Mucosa of descending colon (tissue), 3 donors: ENCODE data around the gene VPS36. TPM values are rescaled to one million over a fixed set of nuclear protein-coding genes. Genes with fewer than 3 reads are reported as not detected.

Experiments
- ATAC-seq: fragments of 200-7000 bp; cut with Tn5 transposase; one replicate; pipeline ENCODE4 v1.9.1; 2020; ENCODE audit warnings: mild to moderate bottlenecking, moderate library complexity
- DNase-seq, 3 donors: peaks; one replicate each; pipeline ENCODE4 v3.0.0-alpha.2; 2020
- H3K36me3 ChIP-seq: fragments of 200-600 bp; one replicate; pipeline ENCODE4 v1.8.0; 2021; ENCODE audit warnings: low read depth, mild to moderate bottlenecking
- H3K4me1 ChIP-seq: fragments of 200-600 bp; one replicate; pipeline ENCODE4 v1.8.0; 2021; ENCODE audit warnings: low read depth, mild to moderate bottlenecking
- H3K4me3 ChIP-seq: fragments of 200-600 bp; one replicate; pipeline ENCODE4 v1.8.0; 2021; ENCODE audit warnings: mild to moderate bottlenecking
- H3K9me3 ChIP-seq: fragments of 200-600 bp; one replicate; pipeline ENCODE4 v1.8.0; 2021; ENCODE audit warnings: mild to moderate bottlenecking
- intact Hi-C, 2 donors: fragments of 100-400 bp; cut with DNase I in 1 of 2; cut with micrococcal nuclease in 1 of 2; formaldehyde crosslinking; loops; one replicate each; pipeline versions ENCODE4 v1.11.0 to v1.11.1; 2022; cut with DNase I, micrococcal nuclease
- total RNA-seq, 3 donors: library from RNA; stranded (reverse); fragmentation: NEBNext Ultra II Directional in 2 of 3; extraction: Animal tissue kit (Norgen Biotek cat#: 25700) in 2 of 3; gene quantifications; one replicate each; pipeline versions ENCODE4 v1.2.1 to v1.2.4, GENCODE V29; 2021 to 2023
- TF ChIP-seq, protein P1 (sequence below): fragments of 200-600 bp; IDR thresholded peaks from one replicate; pipeline ENCODE4 v1.8.0; 2022; ENCODE audit warnings: antibody characterized with exemption, mild to moderate bottlenecking
- donor health status: DM: no; HTN: no; CAD: no; lungs with moderate emphysema.
- donor health status: DM: no; HTN: no; CAD: no.
- donor health status: DM: no; HTN: yes; CAD: no.

VPS36 gene
- total RNA-seq, 3 donors from 2014 or later = 44.3 to 71.3 (median 58.1) TPM

- H3K36me3 ChIP-seq = no peaks in the 10 kb centered on the region
- TF ChIP-seq, protein P1, sequence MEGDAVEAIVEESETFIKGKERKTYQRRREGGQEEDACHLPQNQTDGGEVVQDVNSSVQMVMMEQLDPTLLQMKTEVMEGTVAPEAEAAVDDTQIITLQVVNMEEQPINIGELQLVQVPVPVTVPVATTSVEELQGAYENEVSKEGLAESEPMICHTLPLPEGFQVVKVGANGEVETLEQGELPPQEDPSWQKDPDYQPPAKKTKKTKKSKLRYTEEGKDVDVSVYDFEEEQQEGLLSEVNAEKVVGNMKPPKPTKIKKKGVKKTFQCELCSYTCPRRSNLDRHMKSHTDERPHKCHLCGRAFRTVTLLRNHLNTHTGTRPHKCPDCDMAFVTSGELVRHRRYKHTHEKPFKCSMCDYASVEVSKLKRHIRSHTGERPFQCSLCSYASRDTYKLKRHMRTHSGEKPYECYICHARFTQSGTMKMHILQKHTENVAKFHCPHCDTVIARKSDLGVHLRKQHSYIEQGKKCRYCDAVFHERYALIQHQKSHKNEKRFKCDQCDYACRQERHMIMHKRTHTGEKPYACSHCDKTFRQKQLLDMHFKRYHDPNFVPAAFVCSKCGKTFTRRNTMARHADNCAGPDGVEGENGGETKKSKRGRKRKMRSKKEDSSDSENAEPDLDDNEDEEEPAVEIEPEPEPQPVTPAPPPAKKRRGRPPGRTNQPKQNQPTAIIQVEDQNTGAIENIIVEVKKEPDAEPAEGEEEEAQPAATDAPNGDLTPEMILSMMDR = no peak
- H3K9me3 ChIP-seq = no peaks in the 10 kb centered on the region
- ATAC-seq = no peak
- no peaks in the 10 kb centered on the region for H3K4me1 ChIP-seq
- no peak for DNase-seq
- H3K4me3 ChIP-seq = no peak overlapping the region
- intact Hi-C loops = no loop called here
These were observed 62.7 kb downstream of the VPS36 start for GRCh38 chr13:52387721-52388120.

DNA sequence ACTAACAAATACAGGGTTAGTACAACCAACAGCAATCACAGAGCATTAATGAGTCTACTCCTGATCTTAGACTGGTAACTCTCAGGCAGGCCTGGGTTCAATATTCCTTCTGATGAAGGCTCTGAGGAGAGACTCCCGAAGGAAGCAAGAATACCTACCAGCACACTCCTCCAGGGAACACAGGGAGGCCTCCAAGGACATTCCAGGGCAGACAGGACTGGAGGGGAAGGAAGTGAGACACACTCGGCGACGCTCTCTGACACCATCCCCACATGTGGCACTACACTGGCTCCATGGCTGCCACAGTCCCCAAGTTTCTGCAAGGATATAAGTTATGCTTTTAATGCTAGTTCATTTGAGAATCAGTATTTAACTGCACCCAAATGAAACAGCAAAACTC, 64.6 kb downstream of the VPS36 start:
- DNase-seq = no peak
- no peak for ATAC-seq
- Histone ChIP-seq H3K9me3 (no peaks in the 10 kb centered on the region), H3K4me3 (no peak overlapping the region), H3K36me3 (no peaks in the 10 kb centered on the region), H3K4me1 (no peaks in the 10 kb centered on the region)
- TF ChIP-seq, protein P1 = no peak
- intact Hi-C loops = no loop called here

- DNase-seq (no peak), ATAC-seq (no peak)
- Histone ChIP-seq H3K36me3 (no peaks in the 10 kb centered on the region), H3K4me3 (no peak overlapping the region), H3K4me1 (no peaks in the 10 kb centered on the region), H3K9me3 (no peaks in the 10 kb centered on the region)
- TF ChIP-seq, protein P1 = no peak
- intact Hi-C loops = no loop called here
These were observed 67.1 kb downstream of the VPS36 start for GRCh38 chr13:52383366-52383765.

- no peaks in the 10 kb centered on the region for H3K9me3 ChIP-seq
- H3K36me3 ChIP-seq = no peaks in the 10 kb centered on the region
- H3K4me3 ChIP-seq = no peak overlapping the region
- intact Hi-C loops = no loop called here
- TF ChIP-seq, protein P1 = no peak
- DNase-seq (no peak), ATAC-seq (no peak)
- no peaks in the 10 kb centered on the region for H3K4me1 ChIP-seq
These were observed 72.1 kb downstream of the VPS36 start for GRCh38 chr13:52378312-52378711.

DNA sequence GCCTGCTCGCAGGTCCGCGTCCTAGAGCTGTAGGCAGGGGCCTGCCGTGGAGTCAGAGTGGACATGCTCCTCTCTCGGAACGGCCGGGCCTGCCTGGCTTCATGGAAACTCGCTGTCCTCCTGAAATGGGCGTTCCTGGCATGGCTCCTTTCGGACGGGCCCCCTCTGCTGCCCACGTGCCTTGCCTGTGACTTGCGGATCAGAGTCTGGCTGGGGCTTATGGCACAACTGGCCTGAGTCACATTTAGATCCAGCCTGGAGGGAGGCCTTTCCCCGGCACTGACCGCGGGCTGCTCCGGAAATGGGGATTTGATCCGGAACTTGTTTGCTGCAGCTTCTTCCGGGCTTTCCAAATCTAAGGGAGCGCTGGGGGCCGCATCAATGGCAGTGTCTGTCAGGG, 72.5 kb downstream of the VPS36 start:
- intact Hi-C loops = no loop called here
- Histone ChIP-seq H3K4me3 (no peak overlapping the region), H3K4me1 (no peaks in the 10 kb centered on the region), H3K9me3 (no peaks in the 10 kb centered on the region), H3K36me3 (no peaks in the 10 kb centered on the region)
- ATAC-seq (no peak), DNase-seq (no peak)
- TF ChIP-seq, protein P1 = no peak

- no peak overlapping the region for H3K4me3 ChIP-seq
- DNase-seq = no peak
- no peaks in the 10 kb centered on the region for H3K4me1 ChIP-seq
- no peaks in the 10 kb centered on the region for H3K9me3 ChIP-seq
- H3K36me3 ChIP-seq = no peaks in the 10 kb centered on the region
- TF ChIP-seq, protein P1 = no peak
- ATAC-seq = no peak
- intact Hi-C loops = no loop called here
These were observed 75.5 kb downstream of the VPS36 start for GRCh38 chr13:52374873-52375411.
